A673 (cell line): Measurements from ENCODE around the gene MUSTN1. TPM values are rescaled to one million over a fixed set of nuclear protein-coding genes. Genes with fewer than 3 reads are reported as not detected.

ENCODE experiments used
- BruUV-seq: library from RNA; stranded (reverse); fragments of 400-500 nt; replicated peaks from 2 replicates; lab custom pipeline; 2021; lab: Mats Ljungman, UMichigan
- CTCF ChIA-PET: fragments of 300-600 bp; sonication (Branson Sonifier 250); formaldehyde crosslinking; loops from one replicate; lab custom pipeline; 2022; ENCODE audit warnings: antibody characterized with exemption; lab: Charles Lee
- POLR2A ChIA-PET: fragments of 300-600 bp; sonication (Branson Sonifier 250); formaldehyde crosslinking; loops from one replicate; lab custom pipeline; 2022; ENCODE audit warnings: antibody characterized with exemption; ENCODE audit not compliant: low non-redundant PET; lab: Charles Lee
- DNase-seq: peaks from one replicate; pipeline ENCODE4 v3.0.0-alpha.2; 2015; ENCODE audit warnings: low spot score
- H3K27ac ChIP-seq: fragments of 200-600 bp; sonication (generic); 2 replicates; pipeline ENCODE4 v1.5.1; 2016; ENCODE audit warnings: mixed run types, low read depth, mild to moderate bottlenecking, mixed read lengths, antibody characterized with exemption, low read length; ENCODE audit not compliant: poor library complexity, severe bottlenecking
- H3K27me3 ChIP-seq: fragments of 200-600 bp; sonication (generic); replicated peaks from 2 replicates; pipeline ENCODE4 v1.6.1; 2017; ENCODE audit warnings: mixed run types, low read depth, mild to moderate bottlenecking, mixed read lengths, antibody characterized with exemption, low read length; ENCODE audit not compliant: insufficient read depth, poor library complexity
- H3K36me3 ChIP-seq: fragments of 200-600 bp; sonication (generic); 2 replicates; pipeline ENCODE4 v1.6.1; 2016; ENCODE audit warnings: mixed run types, mild to moderate bottlenecking, mixed read lengths, antibody characterized with exemption, low read length; ENCODE audit not compliant: insufficient read depth, poor library complexity, severe bottlenecking
- H3K4me1 ChIP-seq: fragments of 200-600 bp; sonication (generic); 2 replicates; pipeline ENCODE4 v1.6.1; 2017; ENCODE audit warnings: mixed run types, mild to moderate bottlenecking, mixed read lengths, antibody characterized with exemption, low read length; ENCODE audit not compliant: insufficient read depth, poor library complexity, severe bottlenecking
- H3K4me3 ChIP-seq: fragments of 200-600 bp; sonication (generic); 2 replicates; pipeline ENCODE4 v1.5.1; 2016; ENCODE audit warnings: low read depth, mixed run types, mild to moderate bottlenecking, mixed read lengths, low read length; ENCODE audit not compliant: poor library complexity, severe bottlenecking
- H3K9me3 ChIP-seq: fragments of 200-600 bp; sonication (generic); 2 replicates; pipeline ENCODE4 v1.6.1; 2016; ENCODE audit warnings: mixed run types, low read depth, mild to moderate bottlenecking, mixed read lengths, antibody characterized with exemption, low read length; ENCODE audit not compliant: poor library complexity, severe bottlenecking
- CTCF ChIP-seq: fragments of 300-800, 200-600 bp; sonication (generic); conservative IDR thresholded peaks from 2 replicates; pipeline ENCODE4 v1.5.1; 2017; ENCODE audit warnings: low read depth, mild to moderate bottlenecking, antibody characterized with exemption, low read length, moderate library complexity, mixed read lengths
- EZH2 ChIP-seq: fragments of 200-600 bp; sonication (generic); IDR thresholded peaks from 2 replicates; pipeline ENCODE4 v1.6.1; 2017; ENCODE audit warnings: borderline replicate concordance, low read depth, mild to moderate bottlenecking, mixed read lengths, antibody characterized with exemption, low read length; ENCODE audit not compliant: poor library complexity, severe bottlenecking
- intact Hi-C: fragments of 100-400 bp; cut with micrococcal nuclease; formaldehyde crosslinking; loops from one replicate; pipeline ENCODE4 v1.10.0; 2022; ENCODE audit not compliant: unreplicated experiment
- total RNA-seq: library from RNA; stranded (reverse); gene quantifications from 2 replicates; pipeline ENCODE4 v1.2.3, GENCODE V29; 2021

MUSTN1 gene
- total RNA-seq, 1 experiment from 2014 or later: not detected

- POLR2A ChIA-PET: no interaction called here
- CTCF ChIA-PET: no interaction called here
- TF ChIP-seq EZH2 (no peak), CTCF (no peak)
- no peaks in the 10 kb centered on the region for H3K27me3 ChIP-seq
- no peak overlapping the region for H3K27ac ChIP-seq
- H3K4me1 ChIP-seq: no peaks in the 10 kb centered on the region
- intact Hi-C loops: no loop called here
- no TSS peak for BruUV-seq
- no peak for DNase-seq
- H3K36me3 ChIP-seq: no peaks in the 10 kb centered on the region
- no peaks in the 10 kb centered on the region for H3K9me3 ChIP-seq
- no peak overlapping the region for H3K4me3 ChIP-seq
Measured at GRCh38 chr3:52827441-52827840, 7.4 kb downstream of the MUSTN1 start.

- ChIA-PET POLR2A (no interaction called here), CTCF (no interaction called here)
- Histone ChIP-seq H3K9me3 (no peaks in the 10 kb centered on the region), H3K36me3 (no peaks in the 10 kb centered on the region), H3K4me1 (no peaks in the 10 kb centered on the region), H3K4me3 (no peak overlapping the region), H3K27me3 (no peaks in the 10 kb centered on the region), H3K27ac (no peak overlapping the region)
- no peak for DNase-seq
- no peak for TF ChIP-seq CTCF
- no peak for TF ChIP-seq EZH2
- intact Hi-C loops: no loop called here
- BruUV-seq: no TSS peak
Measured at GRCh38 chr3:52824037-52824436, 10.8 kb downstream of the MUSTN1 start.

GRCh38 chr3:52822363-52822762 lies 12.5 kb downstream of the MUSTN1 start:
- Histone ChIP-seq H3K27ac (no peak overlapping the region), H3K27me3 (no peaks in the 10 kb centered on the region), H3K36me3 (no peaks in the 10 kb centered on the region), H3K4me1 (no peaks in the 10 kb centered on the region), H3K9me3 (no peaks in the 10 kb centered on the region), H3K4me3 (no peak overlapping the region)
- POLR2A ChIA-PET: no interaction called here
- BruUV-seq: no TSS peak
- CTCF ChIA-PET: no interaction called here
- DNase-seq: no peak
- intact Hi-C loops: no loop called here
- TF ChIP-seq CTCF (no peak), EZH2 (no peak)
